Stimulated activated CD4-positive, alpha-beta T cell treated with anti-CD3 and anti-CD28 coated beads, Interleukin-1b, Interleukin-23, amount 100 ng/mL, for 24 hours (primary cell): ENCODE data around the gene NHLRC4.
"Not testable (repeated sequence)": the region's sequence is repeated elsewhere in the genome, so short reads cannot be mapped to it uniquely, and the experiment has no call there.

Source experiments
- DNase-seq, 4 experiments: peaks; one replicate each; pipeline ENCODE4 v3.0.0-alpha.2; 2020; ENCODE audit warnings: low read depth in 4 of 4, low spot score in 1 of 4

Gene NHLRC4

DNA sequence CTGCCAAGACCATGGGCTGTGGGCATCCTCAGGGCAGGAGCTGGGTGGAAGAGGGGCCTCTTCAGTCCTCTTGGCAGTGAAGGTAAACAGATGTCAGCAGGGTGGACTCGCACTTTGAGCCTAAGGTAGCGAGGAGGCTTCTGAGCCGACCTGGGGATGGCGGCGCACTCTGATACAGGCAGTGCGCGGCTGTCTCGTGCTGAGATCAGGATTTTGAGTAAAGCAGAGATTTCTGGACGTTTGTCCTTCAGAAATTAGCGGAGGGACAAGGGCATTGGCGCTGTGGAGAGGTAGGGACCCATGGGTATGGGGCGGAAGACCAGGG is 29.9 kb downstream of the NHLRC4 start:
- no peak for DNase-seq

DNA sequence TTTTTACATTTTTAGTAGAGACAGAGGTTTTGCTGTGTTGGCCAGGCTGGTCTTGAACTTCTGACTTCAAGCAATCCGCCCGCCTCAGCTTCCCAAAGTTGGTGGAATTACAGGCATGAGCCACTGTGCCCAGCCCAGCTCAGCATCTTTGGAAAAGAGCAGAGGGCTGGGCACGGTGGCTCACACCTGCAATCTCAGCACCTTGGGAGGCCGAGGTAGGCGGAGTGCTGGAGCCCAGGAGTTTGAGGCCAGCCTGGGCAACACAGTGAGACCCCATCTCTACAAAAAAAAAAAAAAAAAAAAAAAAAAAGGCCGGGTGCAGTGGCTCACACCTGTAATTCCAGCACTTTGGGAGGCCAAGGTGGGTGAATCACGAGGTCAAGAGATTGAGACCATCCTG is 30.9 kb downstream of the NHLRC4 start:
- not testable (repeated sequence) for DNase-seq

DNA sequence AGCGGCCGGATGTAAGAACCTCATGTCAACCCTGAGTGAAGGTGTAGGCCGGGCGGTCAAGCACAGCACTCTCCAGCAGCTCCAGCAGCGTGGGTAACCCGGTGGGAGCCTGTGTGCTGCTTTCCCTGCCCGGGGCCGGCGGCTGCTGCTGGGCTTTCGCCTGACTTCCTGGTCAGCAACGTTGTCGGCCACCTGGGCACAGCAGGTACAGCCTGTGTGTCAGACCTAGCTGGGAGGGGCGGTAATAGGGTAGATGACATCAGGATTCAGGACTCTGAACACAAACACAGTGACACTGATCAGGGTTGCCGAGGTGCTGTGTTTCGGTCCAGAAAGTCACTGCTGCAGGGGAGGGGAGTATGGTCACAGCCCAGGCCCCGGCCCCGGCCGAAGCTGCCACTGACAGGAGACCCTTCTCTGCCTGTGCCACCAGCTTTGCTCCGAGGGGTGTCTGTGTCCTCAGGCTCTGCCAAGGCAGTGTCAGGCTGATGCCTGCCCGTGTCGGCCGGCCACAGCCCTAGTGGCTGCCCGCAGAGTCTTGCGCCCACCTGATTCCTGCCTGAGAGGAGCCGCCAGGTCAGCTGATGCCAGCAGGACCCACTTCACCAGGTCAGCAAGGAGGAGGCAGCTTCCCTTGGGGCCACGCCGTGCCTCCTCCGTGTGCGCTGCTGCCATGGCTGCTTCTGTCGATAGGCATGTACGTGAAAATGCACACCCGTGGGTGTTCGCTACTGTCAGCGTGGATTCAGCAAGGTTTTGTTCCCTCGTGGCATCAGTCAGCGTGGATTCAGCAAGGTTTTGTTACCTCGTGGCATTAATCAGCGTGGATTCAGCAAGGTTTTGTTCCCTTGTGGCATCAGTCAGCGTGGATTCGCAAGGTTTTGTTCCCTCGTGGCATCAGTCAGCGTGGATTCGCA is 32.3 kb downstream of the NHLRC4 start:
- no peak for DNase-seq

DNA sequence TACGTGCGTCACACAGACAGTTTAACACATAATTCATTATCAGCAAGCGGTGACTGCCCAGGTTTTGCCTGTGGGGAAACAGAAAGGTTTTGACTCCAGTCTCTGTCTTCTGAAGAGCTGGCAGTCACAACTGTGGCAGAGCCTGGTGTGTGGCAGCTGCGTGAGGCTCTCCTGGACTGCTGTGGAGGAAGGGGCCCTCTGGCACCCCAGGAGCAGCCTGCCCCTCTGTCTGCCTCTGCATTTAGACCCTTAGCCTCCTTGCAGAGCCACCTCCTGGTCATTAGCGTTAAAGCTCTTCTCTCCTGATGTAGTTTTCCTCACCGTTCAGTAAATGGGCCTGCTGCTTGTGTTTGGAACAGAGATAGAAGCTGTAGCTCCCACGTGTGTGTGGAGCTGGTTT is 34.0 kb downstream of the NHLRC4 start:
- no peak for DNase-seq

DNA sequence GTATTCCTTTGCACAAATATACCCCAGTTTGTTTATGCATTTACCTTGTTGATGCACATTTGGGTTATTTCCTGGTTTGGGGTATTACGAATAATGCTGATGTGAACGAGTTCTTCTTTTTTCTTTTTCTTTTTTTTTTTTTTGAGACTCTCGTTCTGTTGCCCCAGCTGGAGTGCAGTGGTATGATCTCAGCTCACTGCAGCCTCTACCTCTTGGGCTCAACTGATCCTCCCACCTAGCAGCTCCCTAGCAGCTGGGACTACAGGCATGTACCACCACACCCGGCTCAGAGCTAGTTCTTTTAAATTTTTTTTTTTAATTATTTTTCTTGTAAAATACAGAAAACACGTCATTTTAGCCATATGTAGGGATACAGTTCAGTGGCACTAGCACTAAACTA is 37.1 kb downstream of the NHLRC4 start:
- DNase-seq = no peak

DNA sequence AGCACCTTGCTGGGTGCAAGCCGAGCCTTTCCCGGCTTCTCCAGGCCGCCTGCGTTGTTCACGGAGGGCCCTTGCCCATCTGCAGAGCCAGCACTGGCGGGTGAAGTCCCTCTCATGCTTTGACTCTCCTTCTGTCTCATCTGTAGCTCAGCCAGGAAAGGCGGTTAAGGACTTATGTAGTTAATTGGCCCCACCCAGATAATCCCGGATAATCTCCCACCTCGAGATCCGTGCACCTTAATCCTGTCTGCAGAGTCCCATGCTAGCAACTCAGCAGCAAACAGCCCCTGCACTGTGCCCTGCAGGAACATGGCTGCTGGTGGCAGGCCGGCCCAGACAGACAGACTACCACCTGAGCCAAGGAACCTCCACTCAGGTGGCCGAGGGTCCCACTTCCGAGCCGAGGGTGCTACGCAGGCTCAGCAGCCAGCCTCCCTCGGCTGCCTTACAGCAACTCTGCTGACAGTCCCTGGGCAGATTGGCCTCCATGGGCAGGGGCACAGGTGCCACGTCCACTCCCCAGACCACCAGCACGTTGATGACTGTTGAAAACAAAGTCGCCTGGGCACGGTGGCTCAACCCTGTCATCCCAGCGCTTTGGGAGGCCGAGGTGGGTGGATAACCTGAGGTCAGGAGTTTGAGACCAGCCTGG is 40.0 kb downstream of the NHLRC4 start:
- DNase-seq = no peak

DNA sequence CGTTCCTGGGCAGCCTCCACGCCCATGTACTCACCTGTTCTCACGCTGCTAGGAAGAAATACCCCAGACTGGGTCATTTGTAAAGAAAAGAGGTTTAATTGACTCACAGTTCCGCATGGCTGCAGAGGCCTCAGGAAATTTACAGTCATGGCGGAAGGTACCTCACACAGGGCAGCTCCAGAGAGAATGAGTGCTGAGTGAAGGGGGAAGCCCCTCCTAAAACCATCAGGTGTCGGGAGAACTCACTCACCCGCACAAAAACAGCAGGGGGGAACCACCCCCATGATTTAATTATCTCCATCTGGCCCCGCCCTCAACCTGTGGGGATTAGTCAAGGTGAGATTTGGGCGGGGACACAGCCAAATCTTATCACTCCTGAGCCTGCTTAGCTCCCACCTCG is 41.2 kb downstream of the NHLRC4 start:
- DNase-seq = peak in 2 of 4 experiments; percentile 20 to 63

DNA sequence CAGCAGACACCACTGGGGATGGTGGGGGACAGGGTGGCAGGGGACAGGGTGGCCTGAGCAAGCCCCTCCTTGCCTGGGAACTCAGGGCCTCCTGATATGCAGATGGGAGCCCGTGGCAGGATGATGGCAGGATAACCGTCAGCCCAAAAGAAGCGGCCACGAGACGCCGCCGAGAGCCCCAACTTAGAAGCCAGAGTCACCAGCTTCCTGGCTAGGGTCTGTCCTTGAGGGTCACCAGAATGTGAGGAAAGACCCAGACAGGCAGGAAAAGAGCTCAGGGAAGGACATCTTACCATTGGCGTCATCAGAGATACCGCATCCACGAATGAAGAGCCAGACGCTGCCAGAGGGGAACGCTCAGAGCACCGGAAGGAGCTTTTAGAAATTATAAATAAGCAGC is 42.5 kb downstream of the NHLRC4 start:
- no peak for DNase-seq

DNA sequence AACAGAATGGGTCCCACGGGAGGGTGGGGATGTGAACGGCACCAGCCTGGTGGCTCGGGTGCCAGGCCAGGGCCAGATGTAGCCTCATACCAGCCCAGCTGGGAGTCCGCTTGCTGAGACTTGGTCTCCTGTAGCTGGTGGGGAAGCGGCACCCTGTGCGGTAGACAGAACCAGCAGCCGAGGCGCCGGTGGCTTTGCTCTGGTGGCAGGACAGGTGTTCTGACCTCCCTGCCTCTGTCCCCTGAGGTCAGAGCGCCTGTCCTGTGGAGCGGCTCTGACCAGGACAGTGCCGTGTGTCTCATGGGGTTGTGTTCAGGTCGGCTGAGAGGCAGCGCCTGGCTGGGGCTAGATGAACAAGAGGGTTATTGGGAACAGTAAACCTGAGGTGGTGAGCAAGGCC is 43.2 kb downstream of the NHLRC4 start:
- DNase-seq = no peak

DNA sequence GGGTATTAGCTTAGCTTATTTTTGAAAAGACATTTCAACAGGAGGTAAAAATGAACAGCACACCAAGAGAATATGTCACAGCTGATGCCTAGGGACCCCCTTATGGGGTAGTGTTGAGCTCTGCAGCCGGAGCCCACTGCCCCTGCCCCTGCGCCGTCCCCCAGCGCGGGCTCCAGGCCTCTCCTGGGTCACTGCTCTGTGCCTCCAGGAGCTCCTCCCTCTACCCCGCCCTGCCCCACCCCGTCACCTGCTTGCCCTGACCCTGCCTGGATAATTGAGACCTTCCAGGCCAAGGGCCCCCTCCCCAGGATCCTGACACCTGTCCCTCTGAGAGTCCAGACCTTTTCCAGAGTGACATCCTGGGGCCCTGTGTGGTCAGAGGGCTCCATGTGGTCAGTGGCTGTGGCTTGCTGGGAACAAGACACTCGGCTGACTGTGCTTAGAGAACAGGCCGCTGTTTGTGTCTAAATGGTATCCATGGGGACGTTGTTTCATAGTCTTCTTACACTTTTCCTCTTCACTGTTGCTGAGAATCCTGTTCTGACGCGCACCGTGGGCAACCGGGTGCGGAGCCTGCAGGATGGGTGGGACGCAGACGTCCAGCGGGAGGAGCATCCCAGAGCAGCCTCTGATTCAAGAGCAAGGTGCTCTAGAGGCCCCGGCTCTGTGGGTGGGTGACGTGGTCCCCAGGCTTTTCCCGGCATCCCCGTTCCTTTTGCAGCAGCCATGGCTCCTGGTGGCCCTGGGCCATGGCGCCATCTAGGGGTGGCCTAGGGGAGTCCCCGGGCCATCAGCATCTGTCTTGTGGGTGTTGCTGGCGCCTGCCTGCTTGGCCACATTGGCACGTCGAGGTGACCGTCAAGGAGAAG is 43.9 kb downstream of the NHLRC4 start:
- DNase-seq = peak in 3 of 4 experiments; percentile 29 to 54 (median 38)

DNA sequence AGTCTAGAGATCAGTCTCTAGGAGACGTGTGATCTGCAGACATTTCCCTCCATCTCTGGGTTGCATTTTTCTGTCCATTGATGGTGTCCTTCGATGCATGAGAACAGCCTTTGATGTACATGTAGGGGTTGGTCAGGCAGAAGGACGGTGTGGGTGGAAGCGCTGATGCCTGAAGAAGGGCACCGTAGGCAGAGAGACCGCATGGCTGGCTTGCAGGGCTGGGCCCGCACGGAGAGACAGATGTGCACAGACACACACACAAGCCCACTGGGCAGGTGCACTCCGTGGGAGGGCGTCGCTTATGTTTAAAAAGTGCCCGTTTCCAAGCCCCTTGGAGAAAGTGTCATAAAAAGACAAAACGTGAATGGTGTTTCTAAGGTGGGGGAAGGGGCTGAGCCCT is 48.3 kb downstream of the NHLRC4 start:
- DNase-seq = no peak

DNA sequence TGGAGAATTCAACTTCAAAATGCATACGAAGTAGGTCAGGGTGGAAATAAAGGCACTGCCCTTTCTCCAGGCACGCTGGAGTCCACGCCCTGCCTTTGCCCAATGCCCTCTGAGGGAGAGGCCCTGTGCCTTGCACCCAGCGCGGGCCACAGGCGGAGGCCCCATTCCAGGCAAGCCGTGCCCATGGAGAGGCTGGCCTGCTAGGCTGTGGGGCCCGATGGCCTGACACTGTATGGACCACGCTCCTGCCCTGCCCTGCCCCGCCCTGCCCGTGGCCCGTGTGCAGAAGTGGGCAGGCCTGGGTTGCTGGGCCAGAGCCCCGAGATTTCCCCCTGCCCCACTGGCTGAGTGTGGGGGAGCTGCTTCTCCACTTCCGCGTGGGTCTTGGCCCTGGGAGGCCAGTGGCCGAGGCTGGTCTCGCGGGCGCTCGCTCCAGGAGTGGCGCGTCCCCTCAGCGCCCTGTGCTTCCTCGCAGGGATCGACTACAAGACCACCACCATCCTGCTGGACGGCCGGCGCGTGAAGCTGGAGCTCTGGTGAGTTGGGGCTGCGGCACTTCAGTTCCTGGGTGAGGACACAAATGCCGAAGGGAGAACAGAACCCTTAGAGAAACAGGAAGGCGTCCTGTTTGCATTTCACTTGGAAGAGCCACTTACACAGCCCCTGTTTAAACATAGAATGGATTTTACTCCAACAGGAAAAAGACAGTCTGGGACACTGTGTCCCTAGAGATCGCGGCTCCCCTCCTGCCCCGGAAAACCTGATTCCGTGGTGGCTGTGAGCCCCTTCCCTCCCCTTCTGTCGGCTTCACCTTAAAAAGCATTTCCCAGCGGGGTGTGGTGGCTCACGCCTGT is 50.2 kb downstream of the NHLRC4 start:
- DNase-seq = no peak

DNA sequence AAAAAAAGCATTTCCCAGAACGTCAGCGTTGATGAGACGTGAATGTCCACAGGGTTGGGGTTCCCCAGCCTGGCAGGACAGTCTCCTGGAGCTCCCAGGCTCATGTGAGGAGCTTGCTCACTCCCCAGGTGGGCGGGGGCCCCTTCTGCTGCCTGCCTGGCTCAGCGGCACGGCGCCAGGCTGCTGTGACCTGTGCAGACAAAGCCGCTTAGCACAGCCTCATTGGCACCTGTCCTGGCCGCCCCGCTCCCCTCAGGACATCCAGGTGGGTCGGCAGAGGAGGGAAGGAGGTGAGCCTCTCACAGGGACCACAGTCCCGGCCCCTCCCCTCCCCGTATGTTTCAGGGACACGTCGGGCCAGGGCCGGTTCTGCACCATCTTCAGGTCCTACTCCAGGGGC is 51.0 kb downstream of the NHLRC4 start:
- DNase-seq = no peak
